Astrocyte (in vitro differentiated cells and primary cell): ENCODE results near the gene VAT1L. TPM values are rescaled to one million over a fixed set of nuclear protein-coding genes. Genes with fewer than 3 reads are reported as not detected.
A peak's percentile ranks its signal among the peaks of the same experiment; 100 is the strongest.

Source experiments
- DNase-seq: peaks from one replicate; pipeline ENCODE4 v3.0.0-alpha.2; 2010; ENCODE audit warnings: low read depth
- FAIRE-seq: peaks from 2 replicates; lab custom pipeline; 2011; peaks lifted over from hg19 to GRCh38; lab: Jason Lieb, UNC
- H2AFZ ChIP-seq: 2 replicates; pipeline ENCODE4 v1.6.0; 2012; ENCODE audit warnings: low read depth, low read length, inconsistent platforms
- H3K27ac ChIP-seq: 2 replicates; pipeline ENCODE4 v1.5.1; 2011; ENCODE audit warnings: low read depth, low read length, inconsistent platforms
- H3K27me3 ChIP-seq: 2 replicates; pipeline ENCODE4 v1.6.0; 2011; ENCODE audit warnings: low read length, inconsistent platforms; ENCODE audit not compliant: insufficient read depth
- H3K36me3 ChIP-seq: 2 replicates; pipeline ENCODE4 v1.5.1; 2011; ENCODE audit warnings: low read length, inconsistent platforms; ENCODE audit not compliant: insufficient read depth
- H3K4me1 ChIP-seq: 2 replicates; pipeline ENCODE4 v1.5.1; 2011; ENCODE audit warnings: low read length, inconsistent platforms; ENCODE audit not compliant: insufficient read depth
- H3K4me2 ChIP-seq: 2 replicates; pipeline ENCODE4 v1.6.0; 2012; ENCODE audit warnings: low read length, inconsistent platforms
- H3K4me3 ChIP-seq: 2 replicates; pipeline ENCODE4 v1.5.1; 2011; ENCODE audit warnings: low read depth, mild to moderate bottlenecking, low read length, inconsistent platforms; ENCODE audit not compliant: insufficient read depth
- H3K79me2 ChIP-seq: 2 replicates; pipeline ENCODE4 v1.6.0; 2012; ENCODE audit warnings: mild to moderate bottlenecking, low read length, inconsistent platforms; ENCODE audit not compliant: insufficient read depth
- H3K9ac ChIP-seq: 2 replicates; pipeline ENCODE4 v1.6.0; 2012; ENCODE audit warnings: mild to moderate bottlenecking, low read length, inconsistent platforms
- H3K9me3 ChIP-seq: 2 replicates; pipeline ENCODE4 v1.5.1; 2012; ENCODE audit warnings: low read depth, mild to moderate bottlenecking, low read length, inconsistent platforms; ENCODE audit not compliant: insufficient read depth
- H4K20me1 ChIP-seq: 2 replicates; pipeline ENCODE4 v1.6.0; 2012; ENCODE audit warnings: low read length, inconsistent platforms; ENCODE audit not compliant: insufficient read depth
- H3K27ac Mint-ChIP-seq: one replicate; pipeline ENCODE4 v1.8.0; 2021; ENCODE audit warnings: mild to moderate bottlenecking, mixed read lengths; ENCODE audit not compliant: unreplicated experiment
- H3K27me3 Mint-ChIP-seq: one replicate; pipeline ENCODE4 v1.8.0; 2021; ENCODE audit warnings: low read depth, mixed read lengths; ENCODE audit not compliant: unreplicated experiment
- H3K36me3 Mint-ChIP-seq: one replicate; pipeline ENCODE4 v1.8.0; 2021; ENCODE audit warnings: low read depth, mixed read lengths; ENCODE audit not compliant: unreplicated experiment
- H3K4me1 Mint-ChIP-seq: one replicate; pipeline ENCODE4 v1.8.0; 2021; ENCODE audit warnings: low read depth, mixed read lengths; ENCODE audit not compliant: unreplicated experiment
- H3K4me3 Mint-ChIP-seq: one replicate; pipeline ENCODE4 v1.8.0; 2021; ENCODE audit warnings: mild to moderate bottlenecking, moderate library complexity, mixed read lengths; ENCODE audit not compliant: unreplicated experiment
- H3K9me3 Mint-ChIP-seq: one replicate; pipeline ENCODE4 v1.8.0; 2021; ENCODE audit warnings: mild to moderate bottlenecking, mixed read lengths; ENCODE audit not compliant: unreplicated experiment
- CTCF ChIP-seq: IDR thresholded peaks from 2 replicates; pipeline ENCODE4 v1.5.1; 2011; ENCODE audit warnings: low read depth, mild to moderate bottlenecking, inconsistent platforms, low read length, moderate library complexity; ENCODE audit not compliant: insufficient read depth
- EZH2 ChIP-seq: IDR thresholded peaks from 2 replicates; pipeline ENCODE4 v1.6.1; 2012; ENCODE audit warnings: mild to moderate bottlenecking, low read length, inconsistent platforms; ENCODE audit not compliant: insufficient read depth
- total RNA-seq: library from RNA; stranded (reverse); gene quantifications from 2 replicates; pipeline ENCODE4 v1.2.1, GENCODE V29; 2021

Gene VAT1L
- total RNA-seq, 1 donor from 2014 or later: 3.3 TPM

- H3K36me3 Mint-ChIP-seq: no peaks in the 10 kb centered on the region
- FAIRE-seq: no peak
- H3K4me1 ChIP-seq: peaks cover 19% of the 10 kb centered on the region
- H3K27ac ChIP-seq: no peak overlapping the region
- no peak overlapping the region for H3K4me2 ChIP-seq
- no peak for DNase-seq
- H2AFZ ChIP-seq: no peak overlapping the region
- H3K9ac ChIP-seq: no peak overlapping the region
- H3K27ac Mint-ChIP-seq: no peak overlapping the region
- no peak overlapping the region for H3K4me3 Mint-ChIP-seq
- no peak overlapping the region for H3K4me3 ChIP-seq
- no peak for TF ChIP-seq EZH2
- TF ChIP-seq CTCF: no peak
- no peaks in the 10 kb centered on the region for H3K9me3 Mint-ChIP-seq
- H3K27me3 ChIP-seq: no peaks in the 10 kb centered on the region
- no peaks in the 10 kb centered on the region for H3K36me3 ChIP-seq
- H3K4me1 Mint-ChIP-seq: peaks cover 6% of the 10 kb centered on the region
- H3K27me3 Mint-ChIP-seq: peaks cover 12% of the 10 kb centered on the region
- no peaks in the 10 kb centered on the region for H4K20me1 ChIP-seq
- H3K79me2 ChIP-seq: no peaks in the 10 kb centered on the region
- H3K9me3 ChIP-seq: no peaks in the 10 kb centered on the region
These were observed 86.0 kb downstream of the VAT1L start for GRCh38 chr16:77874347-77874746.

GRCh38 chr16:77876776-77877175 is 88.4 kb downstream of the VAT1L start:
- Histone ChIP-seq H3K4me2 (no peak overlapping the region), H3K9ac (no peak overlapping the region), H3K4me1 (peaks cover 10% of the 10 kb centered on the region), H3K27ac (peak overlapping the region; percentile 54), H3K79me2 (no peaks in the 10 kb centered on the region), H3K36me3 (no peaks in the 10 kb centered on the region), H3K4me3 (no peak overlapping the region), H3K9me3 (no peaks in the 10 kb centered on the region), H3K27me3 (no peaks in the 10 kb centered on the region), H4K20me1 (no peaks in the 10 kb centered on the region), H2AFZ (no peak overlapping the region)
- H3K4me1 Mint-ChIP-seq: peaks cover 6% of the 10 kb centered on the region
- FAIRE-seq (no peak), DNase-seq (no peak)
- no peaks in the 10 kb centered on the region for H3K36me3 Mint-ChIP-seq
- H3K27me3 Mint-ChIP-seq: peaks cover 11% of the 10 kb centered on the region
- H3K27ac Mint-ChIP-seq: no peak overlapping the region
- H3K4me3 Mint-ChIP-seq: no peak overlapping the region
- no peaks in the 10 kb centered on the region for H3K9me3 Mint-ChIP-seq
- no peak for TF ChIP-seq CTCF
- no peak for TF ChIP-seq EZH2

GRCh38 chr16:77877712-77878347 is 89.5 kb downstream of the VAT1L start:
- Histone ChIP-seq H4K20me1 (no peaks in the 10 kb centered on the region), H3K27ac (peak overlapping the region; percentile 54)
- peaks cover 6% of the 10 kb centered on the region for H3K4me1 Mint-ChIP-seq

More at GRCh38 chr16:77877712-77878347, 89.5 kb downstream of the VAT1L start:
- peak; percentile 98 for DNase-seq
- peak overlapping the region; percentile 63 for H3K4me2 ChIP-seq
- Mint-ChIP-seq H3K4me3 (no peak overlapping the region), H3K27ac (no peak overlapping the region), H3K36me3 (no peaks in the 10 kb centered on the region), H3K9me3 (no peaks in the 10 kb centered on the region), H3K27me3 (peaks cover 6% of the 10 kb centered on the region)
- H3K36me3 ChIP-seq: no peaks in the 10 kb centered on the region
- H2AFZ ChIP-seq: no peak overlapping the region
- H3K9ac ChIP-seq: peak overlapping the region; percentile 43
- no peak overlapping the region for H3K4me3 ChIP-seq
- H3K79me2 ChIP-seq: no peaks in the 10 kb centered on the region
- peaks cover 10% of the 10 kb centered on the region for H3K4me1 ChIP-seq
- no peak for TF ChIP-seq CTCF
- no peak for TF ChIP-seq EZH2
- FAIRE-seq: peak; percentile 87
- no peaks in the 10 kb centered on the region for H3K27me3 ChIP-seq
- H3K9me3 ChIP-seq: no peaks in the 10 kb centered on the region
